Thymus (tissue), 11 donors: Measurements from ENCODE around the gene OMP. TPM values are rescaled to one million over a fixed set of nuclear protein-coding genes. Genes with fewer than 3 reads are reported as not detected.
"Not testable (repeated sequence)": the region's sequence is repeated elsewhere in the genome, so short reads cannot be mapped to it uniquely, and the experiment has no call there.

Experiments
- DNase-seq, 9 donors: peaks; one replicate each; pipeline ENCODE4 v3.0.0-alpha.2; 2013; ENCODE audit warnings: low spot score in 9 of 9, low read depth in 6 of 9, missing footprints in 1 of 9
- H3K27ac ChIP-seq, 2 donors: one replicate each; pipeline ENCODE4 v1.5.1; 2013; ENCODE audit warnings: control low read depth in 1 of 2, low read depth in 1 of 2, low read length in 1 of 2, mild to moderate bottlenecking in 1 of 2, moderate library complexity in 1 of 2
- H3K27me3 ChIP-seq, 2 donors: one replicate each; pipeline ENCODE4 v1.5.1; 2013; ENCODE audit warnings: low read length in 1 of 2; ENCODE audit not compliant: control insufficient read depth in 2 of 2, insufficient read depth in 1 of 2
- H3K36me3 ChIP-seq, 2 donors: one replicate each; pipeline ENCODE4 v1.5.1; 2013; ENCODE audit warnings: low read length in 1 of 2, mild to moderate bottlenecking in 1 of 2, moderate library complexity in 1 of 2; ENCODE audit not compliant: control insufficient read depth in 2 of 2, insufficient read depth in 2 of 2
- H3K4me1 ChIP-seq, 2 donors: one replicate each; pipeline ENCODE4 v1.5.1; 2013; ENCODE audit warnings: low read length in 2 of 2; ENCODE audit not compliant: control insufficient read depth in 2 of 2, insufficient read depth in 2 of 2
- H3K4me3 ChIP-seq, 2 donors: one replicate each; pipeline ENCODE4 v1.5.1; 2013; ENCODE audit warnings: low read length in 2 of 2, control low read depth in 1 of 2, mild to moderate bottlenecking in 1 of 2
- H3K9me3 ChIP-seq, 2 donors: one replicate each; pipeline ENCODE4 v1.5.1; 2013; ENCODE audit warnings: low read length in 1 of 2, mild to moderate bottlenecking in 1 of 2; ENCODE audit not compliant: control insufficient read depth in 2 of 2, insufficient read depth in 1 of 2
- WGBS: extraction: QIAGEN DNeasy Blood & Tissue Kit; methylation state at CpG from one replicate; pipeline ENCODE4 v1.1.7; 2013; 5-methylcytosine and 5-hydroxymethylcytosine counted together
- polyA plus RNA-seq: library from polyadenylated mRNA; stranded (reverse); fragments of 200-250 nt; gene quantifications from one replicate; pipeline ENCODE4 v1.2.3, GENCODE V29; 2013
- total RNA-seq: library from RNA; stranded (reverse); fragments of 120-200 nt; gene quantifications from one replicate; pipeline ENCODE4 v1.2.4, GENCODE V29; 2013
- donor health status: healthy.

OMP gene
- total and polyA plus RNA-seq, 2 donors = not detected

- WGBS = 97% methylated on average over 8 of the region's 8 CpGs
- no peaks in the 10 kb centered on the region for H3K4me1 ChIP-seq
- H3K36me3 ChIP-seq = no peaks in the 10 kb centered on the region
- DNase-seq = no peak
- no peak overlapping the region for H3K4me3 ChIP-seq
- no peaks in the 10 kb centered on the region for H3K27me3 ChIP-seq
- H3K9me3 ChIP-seq = no peaks in the 10 kb centered on the region
- H3K27ac ChIP-seq = no peak overlapping the region
Observed at GRCh38 chr11:77096591-77097019, 6.0 kb upstream of the OMP start.

GRCh38 chr11:77097180-77097579, 5.5 kb upstream of the OMP start:
- not testable (repeated sequence) for H3K36me3 ChIP-seq, DNase-seq, H3K4me3 ChIP-seq, H3K27me3 ChIP-seq, H3K9me3 ChIP-seq, H3K4me1 ChIP-seq, H3K27ac ChIP-seq
- 85% methylated on average over 4 of the region's 4 CpGs for WGBS

GRCh38 chr11:77100166-77101042, 2.2 kb upstream of the OMP start:
- no peaks in the 10 kb centered on the region for H3K4me1 ChIP-seq
- no peaks in the 10 kb centered on the region for H3K27me3 ChIP-seq
- no peaks in the 10 kb centered on the region for H3K36me3 ChIP-seq
- WGBS = 96% methylated on average over 14 of the region's 14 CpGs
- no peak overlapping the region for H3K27ac ChIP-seq
- H3K4me3 ChIP-seq = no peak overlapping the region
- H3K9me3 ChIP-seq = no peaks in the 10 kb centered on the region
- no peak for DNase-seq

GRCh38 chr11:77101043-77101537, 1.6 kb upstream of the OMP start:
- H3K27ac ChIP-seq = no peak overlapping the region
- H3K4me3 ChIP-seq = no peak overlapping the region
- no peaks in the 10 kb centered on the region for H3K27me3 ChIP-seq
- H3K9me3 ChIP-seq = no peaks in the 10 kb centered on the region
- H3K4me1 ChIP-seq = no peaks in the 10 kb centered on the region
- peak in 2 of 9 donors; percentile 13 to 24 for DNase-seq
- WGBS = 90% methylated on average over 5 of the region's 5 CpGs
- no peaks in the 10 kb centered on the region for H3K36me3 ChIP-seq

- Histone ChIP-seq H3K9me3 (no peaks in the 10 kb centered on the region), H3K36me3 (no peaks in the 10 kb centered on the region), H3K27me3 (no peaks in the 10 kb centered on the region), H3K4me3 (no peak overlapping the region), H3K4me1 (peaks cover 0 to 5% of the 10 kb centered on the region in 2 donors), H3K27ac (no peak overlapping the region)
- WGBS = 79% methylated on average over 2 of the region's 2 CpGs
- DNase-seq = no peak
Observed at GRCh38 chr11:77103319-77103718, 679 bp downstream of the OMP start.

- H3K36me3 ChIP-seq = no peaks in the 10 kb centered on the region
- H3K4me1 ChIP-seq = peaks cover 0 to 5% of the 10 kb centered on the region in 2 donors
- no peak for DNase-seq
- 97% methylated on average over 8 of the region's 8 CpGs for WGBS
- no peaks in the 10 kb centered on the region for H3K9me3 ChIP-seq
- H3K4me3 ChIP-seq = no peak overlapping the region
- H3K27me3 ChIP-seq = no peaks in the 10 kb centered on the region
- no peak overlapping the region for H3K27ac ChIP-seq
Observed at GRCh38 chr11:77104727-77105126, 2.1 kb downstream of the OMP start.

GRCh38 chr11:77106321-77106720, 3.7 kb downstream of the OMP start:
- Histone ChIP-seq H3K27me3 (no peaks in the 10 kb centered on the region), H3K27ac (no peak overlapping the region), H3K4me1 (peaks cover 0 to 5% of the 10 kb centered on the region in 2 donors), H3K4me3 (no peak overlapping the region), H3K9me3 (no peaks in the 10 kb centered on the region), H3K36me3 (no peaks in the 10 kb centered on the region)
- WGBS = 95% methylated on average over 7 of the region's 7 CpGs
- no peak for DNase-seq

GRCh38 chr11:77106759-77107158, 4.1 kb downstream of the OMP start:
- WGBS = 98% methylated on average over 13 of the region's 13 CpGs
- no peak overlapping the region for H3K27ac ChIP-seq
- peaks cover 0 to 5% of the 10 kb centered on the region in 2 donors for H3K4me1 ChIP-seq

GRCh38 chr11:77107950-77108349, 5.3 kb downstream of the OMP start:
- no peak overlapping the region for H3K4me3 ChIP-seq

More at GRCh38 chr11:77106759-77107158, 4.1 kb downstream of the OMP start:
- no peaks in the 10 kb centered on the region for H3K9me3 ChIP-seq
- H3K4me3 ChIP-seq = no peak overlapping the region
- H3K27me3 ChIP-seq = no peaks in the 10 kb centered on the region
- DNase-seq = no peak
- H3K36me3 ChIP-seq = no peaks in the 10 kb centered on the region

More at GRCh38 chr11:77107950-77108349, 5.3 kb downstream of the OMP start:
- peaks cover 0 to 5% of the 10 kb centered on the region in 2 donors for H3K4me1 ChIP-seq
- H3K36me3 ChIP-seq = no peaks in the 10 kb centered on the region
- 94% methylated on average over 3 of the region's 3 CpGs for WGBS
- H3K27ac ChIP-seq = no peak overlapping the region
- no peak for DNase-seq
- no peaks in the 10 kb centered on the region for H3K9me3 ChIP-seq
- H3K27me3 ChIP-seq = no peaks in the 10 kb centered on the region
